ENCODE results near the gene GADD45G.

GADD45G gene

GRCh38 chr9:89604729-89605464 is at the start of gene GADD45G:
GADD45G (plus strand) TSS chr9:89605012; CDS start chr9:89605122, 110 bp downstream.
- DNase-seq: peak; percentile 82

GRCh38 chr9:89555036-89555415 is 49.8 kb upstream of the GADD45G start:
- no peak for DNase-seq

DNA sequence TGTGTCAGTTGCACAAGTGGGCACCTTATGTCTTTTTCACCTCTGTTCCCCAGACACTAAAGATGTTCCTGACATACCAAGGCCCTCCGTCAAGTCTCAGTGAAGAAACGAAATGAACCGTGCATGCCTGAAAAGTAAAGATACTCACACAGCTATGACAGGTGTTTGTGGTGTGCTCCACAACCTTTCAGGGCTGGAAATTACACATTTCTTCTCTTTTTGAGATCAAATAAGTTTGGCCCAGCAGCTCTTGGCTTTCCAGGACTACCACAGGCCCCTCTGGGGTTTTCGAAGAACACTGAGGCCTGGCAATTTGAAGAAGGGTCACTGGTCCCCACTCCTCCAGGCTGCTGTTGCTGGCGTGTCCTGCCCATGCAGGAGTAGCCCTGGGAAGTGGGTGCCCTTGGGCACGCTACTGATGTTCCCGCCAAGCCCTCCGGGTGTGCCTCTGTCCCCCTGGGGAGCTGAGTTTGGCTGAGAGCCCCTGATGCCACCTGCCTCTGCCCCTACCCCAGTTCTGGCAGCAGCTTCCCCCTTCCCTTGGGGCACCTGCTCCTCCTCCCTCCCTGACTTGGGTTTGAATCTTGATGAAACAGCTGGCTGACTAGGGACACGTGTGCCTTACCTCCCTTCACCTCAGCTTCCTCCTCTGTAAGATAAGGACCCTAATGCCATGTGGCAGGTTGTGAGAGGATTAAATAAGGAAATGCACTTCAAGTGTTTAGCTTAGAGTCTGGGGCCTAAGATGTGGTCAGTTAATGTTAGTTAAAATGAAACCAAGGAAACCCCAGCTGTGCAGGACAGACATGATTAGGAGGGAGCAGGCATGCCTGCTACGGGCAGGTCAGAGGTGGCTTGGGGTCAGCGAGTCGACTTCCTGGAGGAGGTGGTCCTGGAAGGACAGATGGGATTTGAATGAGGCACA is 49.1 kb upstream of the GADD45G start:
- no peak for DNase-seq

DNA sequence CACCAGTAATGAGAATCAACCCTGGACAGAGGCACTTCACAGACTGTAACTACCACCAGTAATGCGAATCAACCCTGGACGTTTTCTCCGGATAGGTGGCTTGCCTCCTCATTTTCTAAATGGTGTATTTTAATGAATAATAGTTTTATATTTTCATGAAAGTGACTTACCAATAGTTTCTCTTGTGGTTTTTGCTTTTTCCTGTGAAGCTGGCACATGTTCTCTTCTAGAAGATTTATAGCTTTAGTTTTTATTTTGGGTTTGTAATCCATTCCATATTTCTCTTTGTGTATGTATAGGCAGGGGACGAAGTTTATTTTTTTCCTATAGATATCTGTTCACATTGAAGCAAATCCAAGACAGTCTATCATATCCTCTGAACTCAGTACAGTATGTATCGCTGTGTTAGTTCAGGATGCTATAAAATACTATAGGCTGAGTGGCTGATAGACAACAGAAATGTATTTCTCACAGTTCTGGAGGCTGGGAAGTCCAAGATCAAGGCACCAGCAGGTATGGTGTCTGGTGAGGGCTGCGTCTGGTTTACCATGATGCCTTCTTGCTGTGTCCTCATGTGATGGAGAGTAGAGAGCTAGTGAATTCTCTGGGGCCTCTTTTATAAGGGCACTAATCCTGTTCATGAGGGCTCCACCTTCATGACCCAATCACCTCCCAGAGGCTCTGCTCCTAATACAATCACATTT is 46.5 kb upstream of the GADD45G start:
- DNase-seq: no peak

- DNase-seq: no peak
Observed at GRCh38 chr9:89558948-89559347, 45.9 kb upstream of the GADD45G start.

GRCh38 chr9:89562186-89562814 is 42.5 kb upstream of the GADD45G start:
- DNase-seq: no peak

GRCh38 chr9:89563571-89564345 is 41.1 kb upstream of the GADD45G start:
- DNase-seq: no peak

GRCh38 chr9:89564346-89564878 is 40.4 kb upstream of the GADD45G start:
- DNase-seq: peak; percentile 79

DNA sequence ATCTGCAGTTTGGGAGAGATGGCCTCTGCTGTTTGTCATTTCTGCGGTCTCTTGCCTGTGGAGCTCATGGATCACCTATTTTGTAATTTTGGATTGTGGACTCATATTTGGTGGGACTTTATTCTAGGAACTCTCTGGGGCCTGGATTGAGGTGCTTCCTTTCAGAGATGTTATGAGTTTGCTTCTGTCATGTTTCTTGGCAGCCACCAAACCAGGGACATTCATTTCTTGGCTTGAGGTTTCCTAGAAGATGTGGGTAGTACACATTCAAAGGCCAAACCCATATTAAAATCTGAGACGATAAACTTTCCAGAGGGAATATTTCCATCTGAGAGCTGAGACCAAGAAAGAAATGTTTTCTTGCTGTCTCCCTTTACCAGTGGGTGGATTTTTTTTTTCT is 37.2 kb upstream of the GADD45G start:
- DNase-seq: no peak

DNA sequence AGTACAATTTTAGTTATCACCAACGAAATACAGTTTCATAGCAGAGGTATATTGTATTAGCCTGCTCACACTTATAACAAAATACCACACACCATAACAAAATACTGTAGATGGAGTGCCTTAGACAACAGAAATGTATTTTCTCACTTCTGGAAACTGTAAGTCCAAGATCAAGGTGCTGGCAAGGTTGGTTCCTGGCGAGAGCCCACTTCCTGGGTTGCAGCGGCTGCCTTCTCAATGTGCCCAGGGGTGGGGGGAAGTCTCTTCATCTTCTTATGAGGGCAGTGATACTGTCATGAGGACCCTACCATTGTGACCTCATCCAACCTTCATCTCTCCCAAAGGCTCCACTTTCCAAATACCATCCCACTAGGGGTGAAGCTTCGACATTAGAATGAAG is 30.5 kb upstream of the GADD45G start:
- DNase-seq: no peak

DNA sequence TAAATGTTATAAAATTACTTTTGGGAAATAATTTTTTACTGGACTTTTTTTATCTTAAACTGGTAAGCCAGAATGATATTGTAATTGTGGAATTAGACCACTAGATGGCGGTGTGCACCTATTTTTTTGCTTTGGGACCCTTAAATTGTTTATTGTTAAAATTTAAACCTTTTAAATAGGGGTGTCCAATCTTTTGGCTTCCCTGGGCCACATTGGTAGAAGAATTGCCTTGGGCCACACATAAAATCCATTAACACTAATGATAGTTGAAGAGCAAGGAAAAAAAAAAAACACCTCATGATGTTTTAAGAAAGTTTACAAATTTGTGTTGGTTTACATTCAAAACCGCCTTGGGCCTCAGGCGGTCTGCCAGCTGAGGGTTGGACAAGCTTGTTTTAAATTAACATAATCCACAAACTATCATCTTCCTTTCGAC is 28.4 kb upstream of the GADD45G start:
- DNase-seq: peak; percentile 15

DNA sequence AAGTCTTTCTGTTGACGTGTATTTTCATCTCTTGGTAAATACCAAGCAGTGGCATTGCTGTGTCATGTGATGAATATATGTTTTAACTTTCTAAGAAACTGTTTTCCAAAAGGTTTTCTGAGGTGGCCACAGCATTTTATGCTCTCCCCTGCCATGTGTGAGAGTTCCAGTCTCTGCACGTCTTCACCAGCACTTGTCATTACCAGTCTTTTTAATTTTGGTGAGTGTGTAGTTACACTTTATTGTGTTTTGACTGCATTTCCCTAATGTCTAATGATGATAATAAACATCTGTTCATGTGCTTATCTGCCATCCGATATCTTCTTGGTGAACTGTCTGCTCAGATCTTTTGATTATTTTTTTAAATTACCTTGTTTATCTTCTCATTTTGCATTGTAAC is 27.4 kb upstream of the GADD45G start:
- no peak for DNase-seq

- DNase-seq: no peak
Observed at GRCh38 chr9:89579741-89580385, 24.9 kb upstream of the GADD45G start.

- no peak for DNase-seq
Observed at GRCh38 chr9:89586311-89586710, 18.5 kb upstream of the GADD45G start.

GRCh38 chr9:89588271-89588879 is 16.4 kb upstream of the GADD45G start:
- DNase-seq: no peak

GRCh38 chr9:89590415-89590814 is 14.4 kb upstream of the GADD45G start:
- DNase-seq: no peak

GRCh38 chr9:89591274-89592212 is 13.3 kb upstream of the GADD45G start:
- no peak for DNase-seq

GRCh38 chr9:89592213-89592815 is 12.5 kb upstream of the GADD45G start:
- DNase-seq: no peak
